HL-60 (cell line): ENCODE results near the gene WWOX.
A peak's percentile ranks its signal among the peaks of the same experiment; 100 is the strongest.

Experiments
- DNase-seq, 2 experiments: peaks; one replicate each; pipeline ENCODE4 v3.0.0-alpha.2; 2010 to 2020; ENCODE audit warnings: low read depth in 1 of 2, low spot score in 1 of 2
- H3K27ac ChIP-seq: fragments of 250-450 bp; sonication (Bioruptor Pico); replicated peaks from 2 replicates; pipeline ENCODE4 v1.5.1; 2020; ENCODE audit warnings: mild to moderate bottlenecking, moderate library complexity
- H3K27me3 ChIP-seq: fragments of 250-450 bp; sonication (Bioruptor Pico); 2 replicates; pipeline ENCODE4 v1.5.1; 2021; ENCODE audit warnings: mild to moderate bottlenecking, moderate library complexity; ENCODE audit not compliant: insufficient read depth, poor library complexity, severe bottlenecking
- H3K4me3 ChIP-seq: replicated peaks from 2 replicates; pipeline ENCODE4 v1.5.1; 2011; ENCODE audit warnings: mild to moderate bottlenecking, control low read depth, low read length; ENCODE audit not compliant: insufficient read depth
- GABPA ChIP-seq: IDR thresholded peaks from 2 replicates; pipeline ENCODE4 v1.6.1; 2012; ENCODE audit warnings: low read depth
- POLR2AphosphoS5 ChIP-seq: IDR thresholded peaks from 2 replicates; pipeline ENCODE4 v1.6.1; 2012; ENCODE audit warnings: low read depth
- REST ChIP-seq: IDR thresholded peaks from 2 replicates; pipeline ENCODE4 v1.6.1; 2012; ENCODE audit warnings: low read depth; ENCODE audit not compliant: insufficient replicate concordance
- SPI1 ChIP-seq: IDR thresholded peaks from 2 replicates; pipeline ENCODE4 v1.6.1; 2012; ENCODE audit warnings: low read depth, mild to moderate bottlenecking, borderline replicate concordance
- TF ChIP-seq, protein P1 (sequence below): IDR thresholded peaks from one replicate; pipeline ENCODE4 v1.5.1; 2011; ENCODE audit warnings: low read length, control low read depth, inconsistent platforms; ENCODE audit not compliant: insufficient read depth

The WWOX gene

GRCh38 chr16:79122343-79122742 is 1022.9 kb downstream of the WWOX start:
- no peak overlapping the region for H3K27ac ChIP-seq
- no peaks in the 10 kb centered on the region for H3K27me3 ChIP-seq
- no peak overlapping the region for H3K4me3 ChIP-seq
- no peak for TF ChIP-seq POLR2AphosphoS5
- TF ChIP-seq, protein P1, sequence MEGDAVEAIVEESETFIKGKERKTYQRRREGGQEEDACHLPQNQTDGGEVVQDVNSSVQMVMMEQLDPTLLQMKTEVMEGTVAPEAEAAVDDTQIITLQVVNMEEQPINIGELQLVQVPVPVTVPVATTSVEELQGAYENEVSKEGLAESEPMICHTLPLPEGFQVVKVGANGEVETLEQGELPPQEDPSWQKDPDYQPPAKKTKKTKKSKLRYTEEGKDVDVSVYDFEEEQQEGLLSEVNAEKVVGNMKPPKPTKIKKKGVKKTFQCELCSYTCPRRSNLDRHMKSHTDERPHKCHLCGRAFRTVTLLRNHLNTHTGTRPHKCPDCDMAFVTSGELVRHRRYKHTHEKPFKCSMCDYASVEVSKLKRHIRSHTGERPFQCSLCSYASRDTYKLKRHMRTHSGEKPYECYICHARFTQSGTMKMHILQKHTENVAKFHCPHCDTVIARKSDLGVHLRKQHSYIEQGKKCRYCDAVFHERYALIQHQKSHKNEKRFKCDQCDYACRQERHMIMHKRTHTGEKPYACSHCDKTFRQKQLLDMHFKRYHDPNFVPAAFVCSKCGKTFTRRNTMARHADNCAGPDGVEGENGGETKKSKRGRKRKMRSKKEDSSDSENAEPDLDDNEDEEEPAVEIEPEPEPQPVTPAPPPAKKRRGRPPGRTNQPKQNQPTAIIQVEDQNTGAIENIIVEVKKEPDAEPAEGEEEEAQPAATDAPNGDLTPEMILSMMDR, result no peak
- TF ChIP-seq REST, result no peak
- no peak for TF ChIP-seq SPI1
- TF ChIP-seq GABPA, result no peak
- no peak for DNase-seq

DNA sequence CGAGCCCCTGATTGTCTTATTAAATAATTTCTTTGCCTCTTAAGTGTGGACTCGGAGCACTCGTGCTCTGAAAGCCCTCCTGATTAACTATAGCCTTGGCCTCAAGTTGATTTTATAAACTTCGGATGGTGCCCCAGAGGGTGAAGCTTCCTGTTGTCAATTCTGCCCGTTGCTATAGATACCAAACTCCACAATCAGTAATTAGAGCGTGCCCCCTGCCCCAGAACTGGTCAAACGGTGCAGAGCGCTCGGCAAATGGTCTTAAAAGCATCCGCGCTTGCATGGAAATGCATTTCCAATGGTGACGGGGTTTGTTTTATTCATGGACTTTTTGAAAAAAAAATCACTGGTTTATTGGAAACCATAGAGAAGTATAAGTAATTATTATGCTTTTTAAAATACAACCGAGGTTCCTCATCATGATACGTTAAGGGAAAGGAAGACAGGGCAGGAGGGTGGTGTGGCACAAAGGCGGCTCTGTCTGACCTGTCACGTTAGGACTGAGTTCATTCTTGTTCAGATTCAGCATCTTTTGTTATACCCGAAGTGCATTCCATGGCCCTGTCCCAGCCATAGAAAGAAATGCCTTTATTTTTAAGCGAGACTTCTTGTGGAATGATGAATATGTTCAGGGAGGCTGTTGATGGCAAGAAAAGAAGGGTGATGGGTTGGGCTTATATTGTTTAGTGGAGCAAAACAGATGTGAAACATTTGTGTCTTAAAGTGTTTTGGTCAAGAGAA is 1024.7 kb downstream of the WWOX start:
- TF ChIP-seq GABPA (no peak), POLR2AphosphoS5 (no peak), REST (no peak), SPI1 (no peak)
- TF ChIP-seq, protein P1, result no peak
- no peak for DNase-seq
- Histone ChIP-seq H3K27me3 (no peaks in the 10 kb centered on the region), H3K27ac (no peak overlapping the region), H3K4me3 (no peak overlapping the region)

DNA sequence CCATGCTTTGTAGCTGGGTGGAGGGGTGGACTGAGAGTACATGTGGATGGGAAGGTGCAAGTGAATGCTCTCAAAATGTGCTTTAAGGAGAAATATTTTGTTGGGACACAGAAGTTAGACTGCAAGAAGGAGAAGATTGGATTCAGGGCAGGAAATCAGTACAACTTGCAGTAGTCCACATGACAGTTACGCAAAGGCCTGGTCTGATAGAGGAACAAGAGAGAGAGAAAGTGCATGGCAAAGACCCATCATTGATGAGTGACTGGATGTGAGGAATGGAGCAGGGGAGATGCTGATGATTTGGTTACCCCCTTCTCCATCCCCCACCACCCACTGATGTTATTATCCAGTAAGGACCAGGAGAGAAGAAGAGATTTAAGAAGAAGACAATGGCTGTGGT is 1028.3 kb downstream of the WWOX start:
- TF ChIP-seq SPI1 (no peak), REST (no peak), POLR2AphosphoS5 (no peak), GABPA (no peak)
- TF ChIP-seq, protein P1, result no peak
- Histone ChIP-seq H3K27me3 (no peaks in the 10 kb centered on the region), H3K4me3 (no peak overlapping the region), H3K27ac (no peak overlapping the region)
- DNase-seq, result peak; percentile 6 to 45
